Stimulated activated CD8-positive, alpha-beta memory T cell treated with anti-CD3 and anti-CD28 coated beads, Interleukin-12 subunit alpha, Interleukin-12 subunit beta, amount 100 ng/mL, for 1 hour (primary cell): Measurements from ENCODE around the gene MID2.
"Not testable (repeated sequence)": the region's sequence is repeated elsewhere in the genome, so short reads cannot be mapped to it uniquely, and the experiment has no call there.

Experiments used
- DNase-seq: peaks from one replicate; pipeline ENCODE4 v3.0.0-alpha.2; 2020; ENCODE audit warnings: low read depth

Gene MID2

GRCh38 chrX:107955337-107955736 is 129.7 kb downstream of the MID2 start:
- not testable (repeated sequence) for DNase-seq

DNA sequence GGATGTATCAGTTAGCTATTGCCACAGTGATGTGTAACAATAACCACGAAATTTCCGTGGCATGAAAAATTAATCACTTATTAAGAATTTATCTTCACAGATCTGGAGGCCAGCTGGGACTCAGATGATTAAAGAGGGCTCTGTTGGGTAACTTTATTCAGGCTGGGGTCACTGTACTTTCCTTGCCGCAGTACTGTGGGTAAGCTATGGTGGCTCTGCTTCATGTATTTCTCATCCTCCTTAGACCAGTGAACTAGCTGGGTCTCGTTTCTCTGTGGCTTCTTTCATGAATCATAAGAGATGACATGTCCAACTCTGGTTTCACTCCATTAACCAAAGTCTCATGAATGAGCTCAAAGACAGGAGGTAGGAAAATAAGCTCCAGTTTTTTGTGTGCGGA is 143.0 kb downstream of the MID2 start:
- no peak for DNase-seq

GRCh38 chrX:107970073-107970472 is 144.4 kb downstream of the MID2 start:
- no peak for DNase-seq

GRCh38 chrX:107971636-107972035 is 146.0 kb downstream of the MID2 start:
- DNase-seq = no peak
